ENCODE results near the gene USP25.

USP25 gene

DNA sequence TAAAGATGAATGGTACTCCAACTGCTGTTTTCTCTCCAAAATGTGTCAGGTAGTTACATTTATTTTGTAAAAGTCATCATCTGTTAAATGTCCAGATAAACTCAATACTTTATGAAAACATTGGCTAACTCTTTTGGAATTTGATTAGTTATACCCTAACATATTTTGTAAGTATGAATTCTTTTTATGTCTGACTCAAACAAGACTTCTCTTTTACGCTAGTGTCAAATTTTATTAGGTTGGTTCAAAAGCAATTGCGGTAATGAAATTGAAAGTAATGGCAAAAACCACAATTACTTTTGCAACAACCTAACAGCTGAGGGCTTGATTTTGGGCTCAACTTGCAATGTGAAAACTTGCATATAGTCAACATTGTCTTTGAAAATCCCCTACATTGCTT lies 41.0 kb upstream of the USP25 start:
- TF ChIP-seq, protein P1, sequence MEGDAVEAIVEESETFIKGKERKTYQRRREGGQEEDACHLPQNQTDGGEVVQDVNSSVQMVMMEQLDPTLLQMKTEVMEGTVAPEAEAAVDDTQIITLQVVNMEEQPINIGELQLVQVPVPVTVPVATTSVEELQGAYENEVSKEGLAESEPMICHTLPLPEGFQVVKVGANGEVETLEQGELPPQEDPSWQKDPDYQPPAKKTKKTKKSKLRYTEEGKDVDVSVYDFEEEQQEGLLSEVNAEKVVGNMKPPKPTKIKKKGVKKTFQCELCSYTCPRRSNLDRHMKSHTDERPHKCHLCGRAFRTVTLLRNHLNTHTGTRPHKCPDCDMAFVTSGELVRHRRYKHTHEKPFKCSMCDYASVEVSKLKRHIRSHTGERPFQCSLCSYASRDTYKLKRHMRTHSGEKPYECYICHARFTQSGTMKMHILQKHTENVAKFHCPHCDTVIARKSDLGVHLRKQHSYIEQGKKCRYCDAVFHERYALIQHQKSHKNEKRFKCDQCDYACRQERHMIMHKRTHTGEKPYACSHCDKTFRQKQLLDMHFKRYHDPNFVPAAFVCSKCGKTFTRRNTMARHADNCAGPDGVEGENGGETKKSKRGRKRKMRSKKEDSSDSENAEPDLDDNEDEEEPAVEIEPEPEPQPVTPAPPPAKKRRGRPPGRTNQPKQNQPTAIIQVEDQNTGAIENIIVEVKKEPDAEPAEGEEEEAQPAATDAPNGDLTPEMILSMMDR (IDR thresholded peaks at IDR 0.05; ENCODE audit: control insufficient read depth, insufficient read depth, low read depth, low read length, missing control alignments), result no peak
- DNase-seq (ENCODE audit: low read depth), result peak; percentile 51
- H3K4me3 ChIP-seq (ENCODE audit: control insufficient read depth, low read depth, low read length), result no peak overlapping the region

DNA sequence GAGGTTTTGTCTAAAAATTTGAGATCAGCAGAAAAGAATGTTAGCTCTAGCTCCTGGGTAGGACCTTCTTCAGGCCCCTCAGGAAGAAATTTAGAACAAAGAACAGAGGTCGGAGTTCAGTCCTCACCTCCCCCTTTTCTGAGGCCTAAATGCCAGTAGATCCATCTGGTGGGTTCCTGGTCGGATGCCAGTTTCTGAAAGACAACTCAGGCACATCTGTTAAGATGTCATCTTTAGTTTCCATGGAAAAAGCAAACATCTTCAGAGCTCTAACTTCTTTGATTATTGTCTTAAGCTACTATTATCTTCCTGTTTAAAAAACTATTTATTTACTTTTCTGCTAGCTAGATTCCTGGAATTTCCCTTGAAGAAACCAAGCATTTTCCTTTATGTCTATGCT lies 37.1 kb upstream of the USP25 start:
- no peak for DNase-seq (ENCODE audit: low read depth)
- no peak overlapping the region for H3K4me3 ChIP-seq (ENCODE audit: control insufficient read depth, low read depth, low read length)
- TF ChIP-seq, protein P1 (IDR thresholded peaks at IDR 0.05; ENCODE audit: control insufficient read depth, insufficient read depth, low read depth, low read length, missing control alignments), result no peak

GRCh38 chr21:15695241-15695640 lies 34.5 kb upstream of the USP25 start:
- TF ChIP-seq, protein P1 (IDR thresholded peaks at IDR 0.05; ENCODE audit: control insufficient read depth, insufficient read depth, low read depth, low read length, missing control alignments), result no peak
- no peak overlapping the region for H3K4me3 ChIP-seq (ENCODE audit: control insufficient read depth, low read depth, low read length)
- DNase-seq (ENCODE audit: low read depth), result no peak

DNA sequence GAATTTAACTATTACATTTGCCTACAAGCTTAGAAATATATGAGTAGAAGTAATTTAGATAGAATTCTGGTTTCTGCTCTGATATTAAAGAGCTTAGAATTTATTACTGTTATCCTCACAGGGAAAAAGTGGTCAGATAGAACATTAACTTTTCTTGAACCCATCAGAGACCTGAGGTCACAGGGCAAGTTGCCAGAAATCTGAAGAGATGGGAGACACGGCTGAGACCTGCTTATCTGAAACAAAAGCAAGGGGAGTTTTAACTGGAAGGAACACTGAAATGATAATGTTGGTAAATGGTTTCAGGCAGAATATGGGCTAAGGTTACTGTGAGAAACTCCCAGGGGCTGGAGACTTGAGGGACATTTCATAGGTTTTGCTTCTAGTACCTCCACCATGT lies 28.0 kb upstream of the USP25 start:
- TF ChIP-seq, protein P1 (IDR thresholded peaks at IDR 0.05; ENCODE audit: control insufficient read depth, insufficient read depth, low read depth, low read length, missing control alignments), result no peak
- no peak for DNase-seq (ENCODE audit: low read depth)
- H3K4me3 ChIP-seq (ENCODE audit: control insufficient read depth, low read depth, low read length), result no peak overlapping the region

- H3K4me3 ChIP-seq (ENCODE audit: control insufficient read depth, low read depth, low read length), result no peak overlapping the region
- DNase-seq (ENCODE audit: low read depth), result no peak
- TF ChIP-seq, protein P1 (IDR thresholded peaks at IDR 0.05; ENCODE audit: control insufficient read depth, insufficient read depth, low read depth, low read length, missing control alignments), result no peak
Observed at GRCh38 chr21:15703932-15704331, 25.9 kb upstream of the USP25 start.

DNA sequence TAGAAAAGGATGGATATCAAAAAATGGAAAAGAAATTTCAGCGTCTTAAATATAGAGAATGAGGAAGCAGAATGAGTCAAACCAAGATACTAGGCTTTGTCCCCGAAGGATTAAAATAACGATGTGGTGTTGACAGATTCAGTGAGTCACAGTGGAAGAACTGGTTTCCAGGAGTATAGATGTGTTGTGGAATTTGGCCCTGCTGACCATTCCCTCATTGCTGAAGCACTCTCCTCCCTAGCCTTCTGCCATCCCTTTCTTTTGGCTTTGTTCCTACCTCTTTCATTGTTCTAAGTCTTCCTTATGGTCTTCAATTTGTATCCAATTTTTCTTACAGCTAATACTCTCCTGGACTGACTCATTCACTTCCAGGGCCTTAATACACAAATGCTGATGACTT lies 23.1 kb upstream of the USP25 start:
- no peak overlapping the region for H3K4me3 ChIP-seq (ENCODE audit: control insufficient read depth, low read depth, low read length)
- TF ChIP-seq, protein P1 (IDR thresholded peaks at IDR 0.05; ENCODE audit: control insufficient read depth, insufficient read depth, low read depth, low read length, missing control alignments), result no peak
- peak; percentile 75 for DNase-seq (ENCODE audit: low read depth)

- no peak overlapping the region for H3K4me3 ChIP-seq (ENCODE audit: control insufficient read depth, low read depth, low read length)
- TF ChIP-seq, protein P1 (IDR thresholded peaks at IDR 0.05; ENCODE audit: control insufficient read depth, insufficient read depth, low read depth, low read length, missing control alignments), result no peak
- no peak for DNase-seq (ENCODE audit: low read depth)
Observed at GRCh38 chr21:15713412-15713811, 16.4 kb upstream of the USP25 start.

Measured in AG09309 (cell line).